Measurements from ENCODE around the gene FAM131A. TPM values are rescaled to one million over a fixed set of nuclear protein-coding genes. Genes with fewer than 3 reads are reported as not detected.

FAM131A gene
- total and polyA plus RNA-seq, 2 donors (not counting 3 experiments of a cell fraction or from before 2014, with no cell fraction given), result 19.9 to 29.9 TPM

- no TSS peak for BruUV-seq (replicated peaks)
- intact Hi-C loops (cut with micrococcal nuclease) (no loop called here), dilution Hi-C loops (cut with MboI; ENCODE audit: extremely low pct_ligation_motif_present, low sequenced_read_pairs) (no loop called here)
- peaks cover 21% of the 10 kb centered on the region for H3K79me2 ChIP-seq (ENCODE audit: control insufficient read depth, insufficient read depth, low read length)
- H3K27me3 ChIP-seq (ENCODE audit: control insufficient read depth in 2 of 2, insufficient read depth in 2 of 2, low read length in 2 of 2), result no peaks in the 10 kb centered on the region
- FAIRE-seq (no peak), DNase-seq (ENCODE audit: low read depth, low spot score) (no peak)
- H3K4me1 ChIP-seq (ENCODE audit: control insufficient read depth, extremely low read depth, insufficient read depth, low read length), result peaks cover 14% of the 10 kb centered on the region
- H4K20me1 ChIP-seq (replicated peaks; ENCODE audit: control insufficient read depth, extremely low read depth, insufficient read depth, low read length), result no peaks in the 10 kb centered on the region
- H3K4me2 ChIP-seq (ENCODE audit: insufficient read depth, low read length), result peak overlapping the region; percentile 36
- POLR2A ChIA-PET, result no interaction called here
- CTCF ChIA-PET, result interaction anchor here (1.2 to 2.9 kb wide), 6 partner anchors 11 to 181 kb away, joined by 3 to 17 read pairs (median 4); no protein-coding TSS in a partner anchor
- no peak overlapping the region for H3K4me3 ChIP-seq (replicated peaks in 1 of 3; ENCODE audit: insufficient read depth in 1 of 3, low read depth in 1 of 3, low read length in 3 of 3)
- no peak for TF ChIP-seq MYC (IDR thresholded peaks at IDR 0.05; ENCODE audit: low read depth, low read length)
- TF ChIP-seq JUN (IDR thresholded peaks at IDR 0.05; ENCODE audit: borderline replicate concordance, insufficient read depth, insufficient read length, low read depth), result no peak
- TF ChIP-seq POLR2A (IDR thresholded peaks at IDR 0.05; ENCODE audit: low read depth, low read length), result no peak
- no peak for TF ChIP-seq CTCF (IDR thresholded peaks at IDR 0.05; ENCODE audit: extremely low read depth in 1 of 2, insufficient read depth in 1 of 2, low read depth in 1 of 2, low read length in 2 of 2)
- no peak for TF ChIP-seq POLR2AphosphoS5 (IDR thresholded peaks at IDR 0.05; ENCODE audit: insufficient read depth, low read depth, low read length)
- TF ChIP-seq FOS (IDR thresholded peaks at IDR 0.05; ENCODE audit: borderline replicate concordance, insufficient read depth, low read length), result no peak
- no peak for TF ChIP-seq GATA2 (IDR thresholded peaks at IDR 0.05; ENCODE audit: insufficient read depth, insufficient read length, low read depth, low read length)
- no peak for TF ChIP-seq EZH2 (IDR thresholded peaks at IDR 0.05; ENCODE audit: borderline replicate concordance, low read depth, low read length, severe bottlenecking)
- TF ChIP-seq MAX (IDR thresholded peaks at IDR 0.05; ENCODE audit: insufficient read depth, insufficient read length), result no peak
- no peak overlapping the region for H3K27ac ChIP-seq (ENCODE audit: insufficient read depth, low read depth, low read length)
- H3K9me1 ChIP-seq (replicated peaks; ENCODE audit: control insufficient read depth, extremely low read depth, insufficient read depth, low read length), result no peaks in the 10 kb centered on the region
- H3K9ac ChIP-seq (replicated peaks; ENCODE audit: extremely low read depth, insufficient read depth, low read length), result no peak overlapping the region
- no peaks in the 10 kb centered on the region for H3K9me3 ChIP-seq (replicated peaks; ENCODE audit: control insufficient read depth, insufficient read depth, low read length)
- peaks cover 0 to 5% of the 10 kb centered on the region in 2 experiments for H3K36me3 ChIP-seq (ENCODE audit: control insufficient read depth in 2 of 2, extremely low read depth in 1 of 2, insufficient read depth in 2 of 2, low read length in 2 of 2)
- no peak overlapping the region for H2AFZ ChIP-seq (ENCODE audit: low read depth, low read length)
Measured at GRCh38 chr3:184360070-184360928, 22.9 kb downstream of the FAM131A start.

Measured in endothelial cell of umbilical vein (primary cell).